NT2/D1 (cell line): ENCODE data around the gene GPR162.
A peak's percentile ranks its signal among the peaks of the same experiment; 100 is the strongest.

ENCODE experiments used
- DNase-seq: peaks from one replicate; pipeline ENCODE4 v3.0.0-alpha.2; 2011; ENCODE audit warnings: low read depth, low spot score
- H3K27me3 ChIP-seq: 2 replicates; pipeline ENCODE4 v1.6.0; 2011; ENCODE audit warnings: mild to moderate bottlenecking; ENCODE audit not compliant: insufficient read length, insufficient read depth
- H3K36me3 ChIP-seq: 2 replicates; pipeline ENCODE4 v1.6.1; 2011; ENCODE audit warnings: mild to moderate bottlenecking, low read length, mixed read lengths; ENCODE audit not compliant: insufficient read depth, insufficient read length
- H3K4me1 ChIP-seq: 2 replicates; pipeline ENCODE4 v1.5.1; 2011; ENCODE audit not compliant: insufficient read depth, insufficient read length
- H3K4me3 ChIP-seq: 2 replicates; pipeline ENCODE4 v1.5.1; 2011; ENCODE audit warnings: low read depth; ENCODE audit not compliant: insufficient read length
- H3K9ac ChIP-seq: 2 replicates; pipeline ENCODE4 v1.6.0; 2011; ENCODE audit warnings: low read depth; ENCODE audit not compliant: insufficient read length
- H3K9me3 ChIP-seq: 2 replicates; pipeline ENCODE4 v1.5.1; 2011; ENCODE audit warnings: mild to moderate bottlenecking, low read length; ENCODE audit not compliant: insufficient read depth
- SUZ12 ChIP-seq: IDR thresholded peaks from 2 replicates; pipeline ENCODE4 v1.6.1; 2011; ENCODE audit not compliant: insufficient read length, insufficient read depth; ENCODE audit errors: extremely low read depth
- YY1 ChIP-seq: IDR thresholded peaks from 2 replicates; pipeline ENCODE4 v1.6.1; 2011; ENCODE audit not compliant: insufficient read length, insufficient read depth
- ZNF274 ChIP-seq: IDR thresholded peaks from 2 replicates; pipeline ENCODE4 v1.6.1; 2011; ENCODE audit warnings: mild to moderate bottlenecking, low read depth, low read length

GPR162 gene

GRCh38 chr12:6832125-6832524 is 10.5 kb downstream of the GPR162 start:
- TF ChIP-seq ZNF274: no peak

GRCh38 chr12:6833189-6833890 is 11.7 kb downstream of the GPR162 start:
- H3K9me3 ChIP-seq: no peaks in the 10 kb centered on the region
- H3K4me3 ChIP-seq: no peak overlapping the region
- no peak for TF ChIP-seq YY1
- no peak for TF ChIP-seq ZNF274
- no peak for TF ChIP-seq SUZ12
- peaks cover 80% of the 10 kb centered on the region for H3K36me3 ChIP-seq
- peaks cover 23% of the 10 kb centered on the region for H3K4me1 ChIP-seq
- no peak overlapping the region for H3K9ac ChIP-seq
- no peaks in the 10 kb centered on the region for H3K27me3 ChIP-seq
- no peak for DNase-seq

More at GRCh38 chr12:6832125-6832524, 10.5 kb downstream of the GPR162 start:
- Histone ChIP-seq H3K27me3 (no peaks in the 10 kb centered on the region), H3K9ac (no peak overlapping the region), H3K4me1 (peaks cover 21% of the 10 kb centered on the region), H3K36me3 (peaks cover 69% of the 10 kb centered on the region), H3K4me3 (no peak overlapping the region), H3K9me3 (no peaks in the 10 kb centered on the region)
- DNase-seq: no peak

- Histone ChIP-seq H3K27me3 (no peaks in the 10 kb centered on the region), H3K4me3 (no peak overlapping the region), H3K4me1 (peaks cover 23% of the 10 kb centered on the region), H3K36me3 (peaks cover 89% of the 10 kb centered on the region), H3K9me3 (no peaks in the 10 kb centered on the region), H3K9ac (no peak overlapping the region)
- TF ChIP-seq SUZ12 (no peak), YY1 (no peak), ZNF274 (no peak)
- no peak for DNase-seq
Measured at GRCh38 chr12:6834254-6834653, 12.6 kb downstream of the GPR162 start.

- peaks cover 20% of the 10 kb centered on the region for H3K4me1 ChIP-seq
- peaks cover 92% of the 10 kb centered on the region for H3K36me3 ChIP-seq
- TF ChIP-seq YY1 (no peak), SUZ12 (no peak)
- no peaks in the 10 kb centered on the region for H3K9me3 ChIP-seq
- no peak for DNase-seq
- H3K27me3 ChIP-seq: no peaks in the 10 kb centered on the region
- H3K4me3 ChIP-seq: no peak overlapping the region
- no peak overlapping the region for H3K9ac ChIP-seq
Measured at GRCh38 chr12:6834873-6835272, 13.3 kb downstream of the GPR162 start.

- TF ChIP-seq SUZ12 (no peak), YY1 (no peak), ZNF274 (no peak)
- H3K27me3 ChIP-seq: no peaks in the 10 kb centered on the region
- no peak overlapping the region for H3K4me3 ChIP-seq
- H3K9ac ChIP-seq: no peak overlapping the region
- DNase-seq: no peak
- peaks cover 90% of the 10 kb centered on the region for H3K36me3 ChIP-seq
- H3K9me3 ChIP-seq: no peaks in the 10 kb centered on the region
- peaks cover 12% of the 10 kb centered on the region for H3K4me1 ChIP-seq
Measured at GRCh38 chr12:6836851-6837250, 15.2 kb downstream of the GPR162 start.

- H3K9ac ChIP-seq: no peak overlapping the region
- peaks cover 91% of the 10 kb centered on the region for H3K36me3 ChIP-seq
- TF ChIP-seq YY1 (no peak), ZNF274 (no peak), SUZ12 (no peak)
- peaks cover 12% of the 10 kb centered on the region for H3K4me1 ChIP-seq
- no peaks in the 10 kb centered on the region for H3K27me3 ChIP-seq
- no peak overlapping the region for H3K4me3 ChIP-seq
- no peak for DNase-seq
- no peaks in the 10 kb centered on the region for H3K9me3 ChIP-seq
Measured at GRCh38 chr12:6837370-6838060, 15.9 kb downstream of the GPR162 start.

- H3K4me1 ChIP-seq: peaks cover 19% of the 10 kb centered on the region
- TF ChIP-seq SUZ12: no peak
- no peak for TF ChIP-seq YY1
- no peak for TF ChIP-seq ZNF274
- H3K9ac ChIP-seq: peak overlapping the region; percentile 18
- H3K36me3 ChIP-seq: peaks cover 95% of the 10 kb centered on the region
- H3K9me3 ChIP-seq: no peaks in the 10 kb centered on the region
- DNase-seq: no peak
- no peaks in the 10 kb centered on the region for H3K27me3 ChIP-seq
- H3K4me3 ChIP-seq: no peak overlapping the region
Measured at GRCh38 chr12:6838854-6839253, 17.2 kb downstream of the GPR162 start.
